Pulmonary artery endothelial cell (primary cell): ENCODE data around the gene NLK. TPM values are rescaled to one million over a fixed set of nuclear protein-coding genes. Genes with fewer than 3 reads are reported as not detected.
A peak's percentile ranks its signal among the peaks of the same experiment; 100 is the strongest.
"Not testable (repeated sequence)": the region's sequence is repeated elsewhere in the genome, so short reads cannot be mapped to it uniquely, and the experiment has no call there.

Experiments
- DNase-seq: peaks from one replicate; pipeline ENCODE4 v3.0.0-alpha.2; 2011; ENCODE audit warnings: low read depth, low spot score
- total RNA-seq: library from RNA; depleted of rRNA; stranded (reverse); fragments of >200 nt; gene quantifications from 2 replicates; pipeline ENCODE4 v1.2.3, GENCODE V29; 2014

The NLK gene
- total RNA-seq, 1 donor from 2014 or later: 34.8 TPM

DNA sequence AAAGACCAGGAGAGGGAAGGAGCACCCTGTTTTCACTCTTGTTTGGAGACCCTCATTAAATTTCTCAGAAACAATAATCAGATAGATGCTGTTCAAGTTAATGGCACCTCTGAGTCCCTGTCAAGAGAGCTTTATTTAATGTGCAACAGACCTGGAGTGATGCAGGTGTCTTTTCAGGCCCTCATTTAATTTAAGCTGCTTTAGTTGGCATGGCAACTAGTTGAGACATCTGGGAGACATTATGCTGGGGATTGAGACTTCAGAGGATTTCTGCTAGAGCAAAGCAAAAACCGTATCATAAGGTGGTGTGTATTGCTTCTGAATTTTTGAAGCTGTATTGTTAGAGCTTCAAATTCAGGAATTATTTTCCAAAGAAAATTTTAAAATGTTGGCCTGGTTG, 108.5 kb downstream of the NLK start:
- DNase-seq: no peak

DNA sequence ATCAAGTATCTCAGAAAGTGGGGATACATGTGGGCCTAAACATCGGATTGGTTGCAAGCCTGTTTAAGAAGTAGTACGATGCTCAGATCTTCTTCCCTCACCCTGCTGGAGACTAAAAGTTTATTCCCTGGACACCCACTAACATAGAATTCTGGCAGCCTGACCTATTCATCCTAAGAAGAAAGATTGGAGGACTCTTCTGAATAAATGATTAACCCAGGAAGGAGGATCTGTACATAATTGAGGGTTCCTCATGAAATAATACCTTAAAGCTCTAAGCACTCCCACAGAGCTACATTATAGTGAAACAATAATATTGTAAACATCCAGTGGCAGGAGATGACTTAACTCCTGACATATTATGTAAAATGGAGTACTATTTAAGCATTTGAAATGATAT, 111.7 kb downstream of the NLK start:
- DNase-seq: no peak

GRCh38 chr17:28155405-28155804, 112.9 kb downstream of the NLK start:
- not testable (repeated sequence) for DNase-seq

GRCh38 chr17:28159004-28159403, 116.5 kb downstream of the NLK start:
- DNase-seq: no peak

GRCh38 chr17:28159924-28160323, 117.4 kb downstream of the NLK start:
- DNase-seq: no peak

- DNase-seq: no peak
Observed at GRCh38 chr17:28160610-28161009, 118.1 kb downstream of the NLK start.

DNA sequence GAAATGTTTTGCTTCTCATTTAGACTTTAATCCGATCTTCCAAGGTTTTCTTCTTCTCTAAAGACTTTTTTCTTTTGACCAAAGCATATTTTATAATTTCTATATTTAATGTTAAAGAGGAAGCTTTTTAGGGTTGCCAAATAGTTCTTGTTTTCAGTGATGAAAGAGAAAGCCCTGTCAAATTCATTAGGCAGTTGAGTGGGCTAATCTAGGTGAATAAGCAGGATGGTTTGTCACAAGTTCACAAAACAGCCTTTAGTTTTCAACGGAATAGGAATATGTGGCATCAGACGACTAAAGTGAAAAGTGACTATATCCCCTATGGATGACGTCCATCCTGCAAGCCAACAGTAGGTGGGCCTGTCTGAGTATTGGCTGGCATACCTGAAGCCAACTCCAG, 118.8 kb downstream of the NLK start:
- DNase-seq: no peak

- no peak for DNase-seq
Observed at GRCh38 chr17:28166478-28166877, 124.0 kb downstream of the NLK start.

DNA sequence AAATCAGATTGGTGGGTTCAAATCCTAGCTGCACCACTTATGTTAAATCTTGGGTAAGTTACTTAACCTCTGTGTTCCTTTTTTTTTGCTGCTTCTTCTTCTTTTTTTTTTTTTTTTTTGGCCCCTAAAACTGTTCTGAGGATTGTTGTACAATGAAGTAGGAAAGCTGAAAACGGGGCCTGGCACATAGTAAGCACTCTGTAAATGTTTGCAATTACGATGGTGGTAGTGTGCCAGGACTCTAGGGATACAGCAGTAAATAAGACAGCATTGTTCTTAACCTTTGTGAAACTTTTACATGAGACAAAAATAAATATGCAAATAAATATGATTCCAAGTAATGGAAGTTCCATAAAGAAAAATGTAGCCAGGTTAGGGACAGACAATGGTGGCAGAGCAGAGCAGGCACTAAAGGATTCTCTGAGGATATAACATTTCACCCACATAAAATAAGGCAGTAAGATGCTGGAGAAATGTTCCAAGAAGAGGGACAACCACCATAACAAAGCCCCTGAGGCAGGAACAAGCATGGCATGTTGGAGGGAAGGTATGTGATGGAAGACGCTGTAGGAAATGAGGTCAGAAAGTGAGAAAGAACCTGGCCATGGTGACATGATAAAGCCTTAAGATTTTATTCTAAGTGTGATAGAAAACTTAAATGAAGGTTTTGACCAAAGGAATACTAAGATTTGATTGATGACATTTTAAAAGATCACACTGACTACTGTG, 127.3 kb downstream of the NLK start:
- no peak for DNase-seq

GRCh38 chr17:28170771-28171170, 128.3 kb downstream of the NLK start:
- DNase-seq: no peak

- DNase-seq: no peak
Observed at GRCh38 chr17:28173031-28173561, 130.6 kb downstream of the NLK start.

GRCh38 chr17:28173801-28174200, 131.3 kb downstream of the NLK start:
- peak; percentile 54 for DNase-seq

DNA sequence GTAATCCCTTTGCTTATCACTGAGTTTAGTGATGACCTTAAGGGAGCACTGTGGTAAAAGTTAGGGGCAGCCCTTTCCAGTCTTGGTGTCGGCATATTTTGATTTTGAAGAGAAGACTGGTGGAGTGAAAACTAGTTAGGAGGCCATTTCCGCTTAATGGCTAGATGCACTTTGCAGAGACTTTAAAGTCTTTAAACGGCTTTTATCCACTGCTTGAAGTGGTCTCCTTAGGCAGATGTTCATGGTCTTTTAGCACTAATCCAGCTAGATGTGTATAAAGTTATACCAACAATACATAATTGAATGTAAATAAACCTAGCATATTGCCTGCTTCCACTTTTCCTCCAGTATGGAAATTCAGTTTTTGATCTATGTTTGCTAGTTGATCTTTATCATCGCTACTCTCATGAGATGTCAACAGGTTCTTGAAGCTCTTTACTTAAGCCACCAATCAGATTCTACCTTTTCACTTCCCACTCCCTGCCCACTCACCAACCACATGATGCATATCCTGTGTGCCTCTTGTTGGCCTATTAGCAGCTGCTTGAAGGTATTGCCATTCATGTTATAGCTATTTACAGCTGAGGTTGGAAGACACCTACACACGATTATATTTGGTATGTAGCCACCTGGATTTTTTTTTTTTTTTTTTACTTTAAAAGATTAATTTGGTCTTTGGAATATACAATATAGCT, 132.0 kb downstream of the NLK start:
- DNase-seq: no peak

DNA sequence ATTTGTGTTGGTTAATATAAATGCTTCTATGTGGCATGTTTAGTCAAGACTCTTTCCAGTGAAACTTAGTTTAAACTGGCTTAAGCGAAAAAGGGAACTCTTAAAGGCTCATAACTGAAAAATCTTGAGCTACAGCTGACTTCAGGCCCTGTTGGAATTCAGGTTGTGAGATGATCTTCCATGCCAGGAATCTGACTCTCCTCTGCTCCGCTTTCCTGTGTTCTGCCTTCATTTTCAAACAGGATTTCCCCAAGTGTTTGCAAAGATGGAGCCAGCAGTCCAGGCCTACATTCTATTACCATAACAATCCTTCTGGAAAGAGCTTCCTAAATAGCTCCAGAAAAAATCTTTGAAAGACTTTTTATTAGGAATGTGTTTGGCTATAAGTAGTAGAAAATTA, 134.9 kb downstream of the NLK start:
- DNase-seq: no peak

GRCh38 chr17:28178800-28179199, 136.3 kb downstream of the NLK start:
- DNase-seq: no peak

DNA sequence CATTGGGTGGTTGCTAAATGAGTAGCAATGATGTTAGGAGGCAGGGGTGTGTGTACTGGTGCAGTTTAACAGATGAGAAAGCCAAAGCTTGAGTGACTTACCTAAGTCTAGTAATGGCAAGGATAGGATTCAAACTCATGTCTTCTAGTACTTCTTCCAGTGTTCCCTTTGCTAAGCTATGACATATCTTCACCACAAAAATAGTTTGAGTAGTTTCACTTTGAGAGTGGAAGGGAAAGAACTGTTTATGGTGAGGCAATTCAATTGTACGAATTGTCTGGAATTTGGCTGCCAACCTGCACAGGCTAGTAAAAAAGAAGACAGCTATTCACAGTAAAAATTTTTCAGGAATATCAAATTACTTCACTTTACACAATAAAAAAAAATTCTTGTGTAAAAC, 138.0 kb downstream of the NLK start:
- DNase-seq: no peak

DNA sequence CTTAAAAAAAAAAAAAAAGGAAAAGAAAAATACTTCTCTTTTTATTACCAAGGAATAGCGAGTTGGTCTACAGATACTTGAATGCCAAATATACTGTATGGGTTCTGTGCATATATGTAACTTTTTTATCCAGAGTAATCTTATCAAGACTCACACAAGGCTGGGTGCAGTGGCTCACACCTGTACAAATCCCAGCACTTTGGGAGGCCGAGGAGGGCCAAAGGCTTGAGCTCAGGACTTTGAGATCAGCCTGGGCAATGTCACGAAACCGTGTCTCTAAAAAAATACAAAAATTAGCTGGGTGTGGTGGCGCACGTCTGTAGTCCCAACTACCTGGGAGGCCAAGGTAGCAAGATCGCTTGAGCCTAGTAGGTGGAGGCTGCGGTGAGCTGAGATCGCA, 139.1 kb downstream of the NLK start:
- DNase-seq: no peak

GRCh38 chr17:28182559-28182958, 140.1 kb downstream of the NLK start:
- DNase-seq: no peak

DNA sequence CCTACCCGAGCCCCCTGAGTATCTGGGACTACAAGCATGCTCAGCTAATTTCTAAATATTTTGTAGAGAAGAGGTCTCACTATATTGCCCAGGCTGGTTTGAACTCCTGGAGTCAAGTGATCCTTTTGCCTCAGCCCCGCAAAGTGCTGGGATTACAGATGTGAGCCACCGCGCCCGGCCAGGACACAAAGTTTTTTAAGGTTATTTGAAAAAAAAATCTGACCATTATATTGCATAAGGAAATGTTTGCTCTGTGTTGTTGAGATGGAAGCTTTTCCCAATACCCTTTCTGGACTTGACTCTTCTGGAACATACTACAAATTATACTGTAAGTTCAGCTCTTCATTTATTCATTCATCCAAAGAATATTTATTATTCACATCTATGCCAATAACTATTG, 143.2 kb downstream of the NLK start:
- DNase-seq: no peak

DNA sequence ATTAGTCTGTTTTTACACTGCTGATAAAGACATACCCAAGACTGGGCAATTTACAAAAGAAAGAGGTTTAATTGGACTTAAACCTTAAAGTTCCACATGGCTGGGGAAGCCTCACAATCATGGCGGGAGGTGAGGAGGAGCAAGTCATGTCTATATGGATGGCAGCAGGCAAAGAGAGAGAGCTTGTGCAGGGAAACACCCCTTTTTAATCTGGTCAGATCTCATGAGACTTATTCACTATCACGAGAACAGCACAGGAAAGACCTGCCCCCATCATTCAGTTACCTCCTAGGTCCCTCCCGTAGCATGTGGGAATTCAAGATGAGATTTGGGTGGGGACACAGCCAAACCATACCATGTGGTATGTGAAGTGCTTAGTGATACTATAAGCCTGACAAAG, 144.0 kb downstream of the NLK start:
- DNase-seq: not testable (repeated sequence)

DNA sequence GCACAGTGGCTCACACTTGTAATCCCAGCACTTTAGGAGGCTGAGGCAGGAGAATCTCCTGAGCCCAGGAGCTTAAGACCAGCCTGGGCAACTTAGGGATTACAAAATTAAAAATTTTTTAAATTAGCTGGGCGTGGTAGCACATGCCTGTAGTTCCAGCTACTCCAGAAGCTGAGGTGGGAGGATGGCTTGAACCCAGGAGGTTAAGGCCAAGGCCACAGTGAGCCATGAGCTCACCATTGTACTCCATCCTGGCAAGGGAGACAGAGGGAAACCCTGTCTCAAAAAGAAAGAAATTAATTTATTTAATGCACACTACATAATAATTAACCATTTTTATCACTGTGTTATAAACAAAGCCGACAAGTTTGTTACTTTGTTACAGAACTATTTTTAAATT, 145.5 kb downstream of the NLK start:
- DNase-seq: no peak

GRCh38 chr17:28188841-28189263, 146.4 kb downstream of the NLK start:
- no peak for DNase-seq

DNA sequence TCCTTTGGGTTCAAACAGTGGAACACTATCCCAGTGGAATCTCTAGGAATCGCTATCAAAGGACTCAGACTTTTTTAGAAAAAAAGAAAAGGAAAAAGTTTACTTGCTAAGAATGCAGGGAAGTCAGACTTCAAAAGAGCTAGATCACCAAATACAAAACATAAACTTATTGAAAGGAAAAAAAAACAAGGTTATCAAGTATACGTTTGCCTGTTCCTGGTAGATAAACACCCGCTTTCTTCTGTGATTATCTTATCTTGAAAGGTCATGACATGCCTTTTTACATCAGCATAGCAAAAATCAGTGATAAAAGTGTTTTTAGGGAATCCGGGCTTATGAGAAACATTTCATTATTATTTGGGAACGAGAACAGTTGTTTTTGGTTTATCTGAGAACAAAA, 147.2 kb downstream of the NLK start:
- no peak for DNase-seq
